Measurements from ENCODE around the gene RALY. TPM values are rescaled to one million over a fixed set of nuclear protein-coding genes. Genes with fewer than 3 reads are reported as not detected.

RALY gene
- total and polyA plus RNA-seq, 2 donors (not counting 3 experiments of a cell fraction or from before 2014, with no cell fraction given): 142 to 146 TPM

- H3K27ac ChIP-seq (ENCODE audit: insufficient read depth, low read depth, low read length): no peak overlapping the region
- no peak overlapping the region for H3K9ac ChIP-seq (replicated peaks; ENCODE audit: extremely low read depth, insufficient read depth, low read length)
- CTCF ChIA-PET: interaction anchor here (1.0 to 1.3 kb wide), 3 partner anchors 19 to 254 kb away, joined by 3 read pairs; no protein-coding TSS in a partner anchor
- dilution Hi-C loops (cut with MboI; ENCODE audit: extremely low pct_ligation_motif_present, low sequenced_read_pairs) (no loop called here), intact Hi-C loops (cut with micrococcal nuclease) (no loop called here)
- TF ChIP-seq GATA2 (IDR thresholded peaks at IDR 0.05; ENCODE audit: insufficient read depth, insufficient read length, low read depth, low read length) (no peak), MYC (IDR thresholded peaks at IDR 0.05; ENCODE audit: low read depth, low read length) (no peak), CTCF (IDR thresholded peaks at IDR 0.05; ENCODE audit: extremely low read depth in 1 of 2, insufficient read depth in 1 of 2, low read depth in 1 of 2, low read length in 2 of 2) (no peak)
- H3K79me2 ChIP-seq (ENCODE audit: control insufficient read depth, insufficient read depth, low read length): peaks cover 72% of the 10 kb centered on the region
- H3K4me2 ChIP-seq (ENCODE audit: insufficient read depth, low read length): no peak overlapping the region
- no peaks in the 10 kb centered on the region for H3K9me3 ChIP-seq (replicated peaks; ENCODE audit: control insufficient read depth, insufficient read depth, low read length)
- H3K4me1 ChIP-seq (ENCODE audit: control insufficient read depth, extremely low read depth, insufficient read depth, low read length): peaks cover 4% of the 10 kb centered on the region
- H3K36me3 ChIP-seq (ENCODE audit: control insufficient read depth in 2 of 2, extremely low read depth in 1 of 2, insufficient read depth in 2 of 2, low read length in 2 of 2): peaks cover 0 to 3% of the 10 kb centered on the region in 2 experiments
- DNase-seq (ENCODE audit: low read depth, low spot score) (no peak), FAIRE-seq (peak; percentile 49)
- H3K27me3 ChIP-seq (ENCODE audit: control insufficient read depth in 2 of 2, insufficient read depth in 2 of 2, low read length in 2 of 2): no peaks in the 10 kb centered on the region
- BruUV-seq (replicated peaks): no TSS peak
- POLR2A ChIA-PET: no interaction called here
- H4K20me1 ChIP-seq (replicated peaks; ENCODE audit: control insufficient read depth, extremely low read depth, insufficient read depth, low read length): peaks cover 13% of the 10 kb centered on the region
- H2AFZ ChIP-seq (ENCODE audit: low read depth, low read length): no peak overlapping the region
- no peaks in the 10 kb centered on the region for H3K9me1 ChIP-seq (replicated peaks; ENCODE audit: control insufficient read depth, extremely low read depth, insufficient read depth, low read length)
- no peak overlapping the region for H3K4me3 ChIP-seq (replicated peaks in 1 of 3; ENCODE audit: insufficient read depth in 1 of 3, low read depth in 1 of 3, low read length in 3 of 3)
Measured at GRCh38 chr20:34045930-34046725, 52.4 kb downstream of the RALY start.

All from endothelial cell of umbilical vein (primary cell).